Tibial nerve (tissue), 3 donors: ENCODE results near the gene NKX1-1.

ENCODE experiments used
- CTCF ChIP-seq, 5 experiments: fragments of 200-600 bp in 3 of 5; fragments of 450-650 bp in 2 of 5; sonication (generic) in 3 of 5; IDR thresholded peaks; one replicate each; pipeline ENCODE4 v1.5.1; 2016 to 2019; ENCODE audit warnings: antibody characterized with exemption in 5 of 5, mild to moderate bottlenecking in 3 of 5, moderate library complexity in 2 of 5
- POLR2A ChIP-seq, 2 donors: fragments of 450-650 bp; IDR thresholded peaks; one replicate each; pipeline ENCODE4 v1.6.1; 2017; ENCODE audit warnings: antibody characterized with exemption in 2 of 2, mild to moderate bottlenecking in 2 of 2, moderate library complexity in 2 of 2

GRCh38 chr4:1362521-1362920 lies 43.7 kb downstream of the NKX1-1 start:
- TF ChIP-seq POLR2A (IDR thresholded peaks at IDR 0.05) (no peak), CTCF (IDR thresholded peaks at IDR 0.05) (no peak)
